ENCODE results near the gene HIVEP1.

DNA sequence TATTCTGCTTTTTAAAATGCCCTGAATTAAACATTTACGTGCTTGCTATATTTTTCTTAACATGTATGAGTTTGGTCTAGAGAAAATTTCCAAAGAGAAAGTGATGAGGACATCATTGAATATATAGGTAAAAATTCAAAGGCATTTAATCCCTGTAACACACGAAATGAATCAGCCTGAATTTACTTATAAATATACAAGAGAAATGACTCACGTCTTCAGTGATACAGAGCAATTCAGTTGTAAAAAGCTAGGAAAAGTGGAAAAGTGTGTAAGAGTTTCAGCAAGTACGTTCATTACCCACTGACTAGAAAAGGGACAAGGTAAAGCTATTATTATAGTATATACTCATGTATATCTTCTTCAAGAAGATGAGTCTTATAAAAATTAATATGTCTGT is 124.8 kb downstream of the HIVEP1 start:
- TF ChIP-seq, protein P1, sequence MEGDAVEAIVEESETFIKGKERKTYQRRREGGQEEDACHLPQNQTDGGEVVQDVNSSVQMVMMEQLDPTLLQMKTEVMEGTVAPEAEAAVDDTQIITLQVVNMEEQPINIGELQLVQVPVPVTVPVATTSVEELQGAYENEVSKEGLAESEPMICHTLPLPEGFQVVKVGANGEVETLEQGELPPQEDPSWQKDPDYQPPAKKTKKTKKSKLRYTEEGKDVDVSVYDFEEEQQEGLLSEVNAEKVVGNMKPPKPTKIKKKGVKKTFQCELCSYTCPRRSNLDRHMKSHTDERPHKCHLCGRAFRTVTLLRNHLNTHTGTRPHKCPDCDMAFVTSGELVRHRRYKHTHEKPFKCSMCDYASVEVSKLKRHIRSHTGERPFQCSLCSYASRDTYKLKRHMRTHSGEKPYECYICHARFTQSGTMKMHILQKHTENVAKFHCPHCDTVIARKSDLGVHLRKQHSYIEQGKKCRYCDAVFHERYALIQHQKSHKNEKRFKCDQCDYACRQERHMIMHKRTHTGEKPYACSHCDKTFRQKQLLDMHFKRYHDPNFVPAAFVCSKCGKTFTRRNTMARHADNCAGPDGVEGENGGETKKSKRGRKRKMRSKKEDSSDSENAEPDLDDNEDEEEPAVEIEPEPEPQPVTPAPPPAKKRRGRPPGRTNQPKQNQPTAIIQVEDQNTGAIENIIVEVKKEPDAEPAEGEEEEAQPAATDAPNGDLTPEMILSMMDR (conservative IDR thresholded peaks at IDR 0.05; ENCODE audit: low read depth, low read length) = no peak
- no peak for TF ChIP-seq EZH2phosphoT487 (IDR thresholded peaks at IDR 0.05; ENCODE audit: borderline replicate concordance, low read length)
